DMS114 treated with DMSO at 0.1 percent for 48 hours (cell line): ENCODE results near the gene FBXO15.

Source experiments
- DNase-seq: peaks from one replicate; lab custom pipeline; 2025; ENCODE audit not compliant: unreplicated experiment; lab: John Stamatoyannopoulos, UW

FBXO15 gene

GRCh38 chr18:74154716-74155115, 7.1 kb upstream of the FBXO15 start:
- DNase-seq, result no peak

- no peak for DNase-seq
These were observed 6.2 kb upstream of the FBXO15 start for GRCh38 chr18:74153793-74154192.

- DNase-seq, result no peak
These were observed 5.7 kb upstream of the FBXO15 start for GRCh38 chr18:74153377-74153776.

- no peak for DNase-seq
These were observed 5.2 kb upstream of the FBXO15 start for GRCh38 chr18:74152857-74153256.

- no peak for DNase-seq
These were observed 4.6 kb upstream of the FBXO15 start for GRCh38 chr18:74152270-74152669.

- DNase-seq, result no peak
These were observed 2.2 kb upstream of the FBXO15 start for GRCh38 chr18:74149878-74150277.

- DNase-seq, result no peak
These were observed 973 bp upstream of the FBXO15 start for GRCh38 chr18:74148543-74149070.

- no peak for DNase-seq
These were observed 199 bp downstream of the FBXO15 start for GRCh38 chr18:74147491-74147778.

- no peak for DNase-seq
These were observed 878 bp downstream of the FBXO15 start for GRCh38 chr18:74146756-74147155.

GRCh38 chr18:74142252-74142651, 5.4 kb downstream of the FBXO15 start:
- no peak for DNase-seq

- DNase-seq, result no peak
These were observed 6.0 kb downstream of the FBXO15 start for GRCh38 chr18:74141667-74142066.

GRCh38 chr18:74140582-74140981, 7.1 kb downstream of the FBXO15 start:
- no peak for DNase-seq

GRCh38 chr18:74139888-74140287, 7.7 kb downstream of the FBXO15 start:
- DNase-seq, result no peak

- no peak for DNase-seq
These were observed 8.2 kb downstream of the FBXO15 start for GRCh38 chr18:74139411-74139810.

GRCh38 chr18:74137920-74138538, 9.6 kb downstream of the FBXO15 start:
- DNase-seq, result no peak

- DNase-seq, result no peak
These were observed 15.4 kb downstream of the FBXO15 start for GRCh38 chr18:74132201-74132600.

GRCh38 chr18:74131124-74131523, 16.5 kb downstream of the FBXO15 start:
- no peak for DNase-seq

- no peak for DNase-seq
These were observed 19.5 kb downstream of the FBXO15 start for GRCh38 chr18:74128159-74128558.

- no peak for DNase-seq
These were observed 20.7 kb downstream of the FBXO15 start for GRCh38 chr18:74126684-74127655.

- DNase-seq, result no peak
These were observed 23.0 kb downstream of the FBXO15 start for GRCh38 chr18:74124642-74125041.

- DNase-seq, result no peak
These were observed 24.4 kb downstream of the FBXO15 start for GRCh38 chr18:74123200-74123599.
